Smooth muscle cell (in vitro differentiated cells): ENCODE measurements around the gene SORBS1. TPM values are rescaled to one million over a fixed set of nuclear protein-coding genes. Genes with fewer than 3 reads are reported as not detected.

Experiments
- DNase-seq: peaks from one replicate; lab custom pipeline; 2025; ENCODE audit not compliant: unreplicated experiment; lab: John Stamatoyannopoulos, UW
- H2AFZ ChIP-seq: fragments of 200-600 bp; sonication (generic); 2 replicates; pipeline ENCODE4 v1.6.0; 2016; ENCODE audit warnings: antibody characterized with exemption, low read depth, mild to moderate bottlenecking
- H3F3A ChIP-seq: fragments of 200-600 bp; sonication (generic); 2 replicates; pipeline ENCODE4 v1.6.0; 2017; ENCODE audit warnings: antibody characterized with exemption, low read depth
- H3K27ac ChIP-seq: fragments of 200-600 bp; sonication (generic); 2 replicates; pipeline ENCODE4 v1.5.1; 2016; ENCODE audit warnings: low read depth, mild to moderate bottlenecking
- H3K27me3 ChIP-seq: fragments of 200-600 bp; sonication (generic); 2 replicates; pipeline ENCODE4 v1.6.1; 2016; ENCODE audit warnings: low read depth, mild to moderate bottlenecking
- H3K36me3 ChIP-seq: fragments of 200-600 bp; sonication (generic); 2 replicates; pipeline ENCODE4 v1.5.1; 2016; ENCODE audit warnings: low read depth
- H3K4me1 ChIP-seq: fragments of 200-600 bp; sonication (generic); 2 replicates; pipeline ENCODE4 v1.5.1; 2016; ENCODE audit warnings: low read depth
- H3K4me2 ChIP-seq: fragments of 200-600 bp; sonication (generic); 2 replicates; pipeline ENCODE4 v1.6.0; 2016; ENCODE audit warnings: mild to moderate bottlenecking
- H3K4me3 ChIP-seq: fragments of 200-600 bp; sonication (generic); 2 replicates; pipeline ENCODE4 v1.5.1; 2016; ENCODE audit warnings: mild to moderate bottlenecking
- H3K79me2 ChIP-seq: fragments of 200-600 bp; sonication (generic); 2 replicates; pipeline ENCODE4 v1.6.0; 2016; ENCODE audit warnings: low read depth, mild to moderate bottlenecking
- H3K9ac ChIP-seq: fragments of 200-600 bp; sonication (generic); 2 replicates; pipeline ENCODE4 v1.6.0; 2016; ENCODE audit warnings: low read depth
- H3K9me3 ChIP-seq: fragments of 200-600 bp; sonication (generic); replicated peaks from 2 replicates; pipeline ENCODE4 v1.5.1; 2016; ENCODE audit warnings: low read depth
- H4K20me1 ChIP-seq: fragments of 200-600 bp; sonication (generic); 2 replicates; pipeline ENCODE4 v1.6.0; 2016; ENCODE audit warnings: low read depth
- WGBS: methylation state at CpG from one replicate; pipeline ENCODE4 v1.1.7; 2016; ENCODE audit warnings: low lambda C conversion rate; 5-methylcytosine and 5-hydroxymethylcytosine counted together
- polyA plus RNA-seq: library from polyadenylated mRNA; unstranded; fragments of >200 nt; fragmentation: Nextera tagmentation; extraction: Ambion mirVana; gene quantifications from 2 replicates; pipeline ENCODE4 v1.2.1, GENCODE V29; 2016
- total RNA-seq: library from RNA; depleted of rRNA; stranded (reverse); fragments of >200 nt; gene quantifications from 2 replicates; pipeline ENCODE4 v1.2.3, GENCODE V29; 2014
- TF ChIP-seq, protein P1 (sequence below): fragments of 200-600 bp; sonication (generic); IDR thresholded peaks from 2 replicates; pipeline ENCODE4 v1.5.1; 2017; ENCODE audit warnings: borderline replicate concordance, mild to moderate bottlenecking, antibody characterized with exemption; ENCODE audit not compliant: insufficient read depth, poor library complexity, severe bottlenecking

Gene SORBS1
- total and polyA plus RNA-seq, 2 experiments from 2014 or later, result 14.6 to 21.0 TPM

DNA sequence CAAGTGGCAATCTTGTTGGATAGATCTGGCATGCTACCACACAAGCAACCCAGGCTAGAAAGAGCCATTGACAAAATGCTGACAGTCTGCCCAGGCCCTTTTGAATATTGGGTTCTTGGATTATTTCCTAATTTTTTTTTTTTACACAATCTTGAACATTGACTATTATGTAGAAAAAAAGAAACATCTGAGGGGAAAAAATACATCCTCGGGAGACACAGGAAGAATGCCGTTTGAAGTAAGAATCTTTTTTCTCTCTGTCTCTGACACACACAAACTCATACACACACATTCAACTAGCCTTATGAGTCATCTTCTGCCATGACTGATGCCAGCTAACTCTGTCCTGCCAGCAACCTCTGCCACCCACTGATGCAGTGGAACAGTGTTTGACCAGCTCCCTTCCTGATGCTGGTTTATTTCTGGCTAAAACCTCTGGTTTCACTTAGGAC is 47.2 kb downstream of the SORBS1 start:
- Histone ChIP-seq H2AFZ (no peak overlapping the region), H3K9me3 (no peaks in the 10 kb centered on the region), H3K27ac (peak overlapping the region; percentile 24), H4K20me1 (no peaks in the 10 kb centered on the region), H3K36me3 (no peaks in the 10 kb centered on the region), H3F3A (peaks cover 6% of the 10 kb centered on the region), H3K4me1 (peaks cover 9% of the 10 kb centered on the region), H3K9ac (no peak overlapping the region), H3K27me3 (no peaks in the 10 kb centered on the region), H3K79me2 (peaks cover 29% of the 10 kb centered on the region), H3K4me3 (no peak overlapping the region), H3K4me2 (no peak overlapping the region)
- WGBS, result 22% methylated on average over 2 of the region's 2 CpGs
- DNase-seq, result no peak
- TF ChIP-seq, protein P1, sequence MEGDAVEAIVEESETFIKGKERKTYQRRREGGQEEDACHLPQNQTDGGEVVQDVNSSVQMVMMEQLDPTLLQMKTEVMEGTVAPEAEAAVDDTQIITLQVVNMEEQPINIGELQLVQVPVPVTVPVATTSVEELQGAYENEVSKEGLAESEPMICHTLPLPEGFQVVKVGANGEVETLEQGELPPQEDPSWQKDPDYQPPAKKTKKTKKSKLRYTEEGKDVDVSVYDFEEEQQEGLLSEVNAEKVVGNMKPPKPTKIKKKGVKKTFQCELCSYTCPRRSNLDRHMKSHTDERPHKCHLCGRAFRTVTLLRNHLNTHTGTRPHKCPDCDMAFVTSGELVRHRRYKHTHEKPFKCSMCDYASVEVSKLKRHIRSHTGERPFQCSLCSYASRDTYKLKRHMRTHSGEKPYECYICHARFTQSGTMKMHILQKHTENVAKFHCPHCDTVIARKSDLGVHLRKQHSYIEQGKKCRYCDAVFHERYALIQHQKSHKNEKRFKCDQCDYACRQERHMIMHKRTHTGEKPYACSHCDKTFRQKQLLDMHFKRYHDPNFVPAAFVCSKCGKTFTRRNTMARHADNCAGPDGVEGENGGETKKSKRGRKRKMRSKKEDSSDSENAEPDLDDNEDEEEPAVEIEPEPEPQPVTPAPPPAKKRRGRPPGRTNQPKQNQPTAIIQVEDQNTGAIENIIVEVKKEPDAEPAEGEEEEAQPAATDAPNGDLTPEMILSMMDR, result no peak

DNA sequence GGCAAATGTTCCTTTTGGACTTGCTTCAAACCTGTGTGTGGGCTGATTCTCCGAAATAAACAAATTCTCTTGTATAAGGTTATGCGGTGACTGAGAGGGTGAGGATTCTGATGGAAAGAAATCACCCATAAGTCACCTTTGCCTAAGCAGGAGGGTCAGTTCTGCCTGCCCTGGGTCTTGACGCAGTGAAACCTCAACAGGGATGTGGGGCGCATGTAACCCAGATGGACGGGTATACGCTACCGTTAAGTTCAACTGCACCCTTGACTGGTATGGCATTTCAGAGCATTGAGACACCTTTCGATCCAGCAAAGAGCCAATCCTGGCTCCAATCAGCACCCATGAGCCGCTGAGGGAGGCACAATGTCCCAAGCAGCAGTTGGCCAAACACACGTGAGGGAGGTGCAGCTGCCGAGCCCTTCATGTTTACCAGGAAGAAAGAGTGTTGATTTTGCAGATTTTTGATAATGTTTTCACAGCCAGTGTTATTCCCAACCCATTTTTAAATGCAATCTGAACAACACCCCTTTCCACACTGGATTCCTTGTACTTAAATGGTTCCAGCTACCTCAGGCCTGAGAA is 48.1 kb downstream of the SORBS1 start:
- TF ChIP-seq, protein P1, result no peak
- no peaks in the 10 kb centered on the region for H4K20me1 ChIP-seq
- H3F3A ChIP-seq, result peaks cover 11% of the 10 kb centered on the region
- DNase-seq, result no peak
- WGBS, result 92% methylated on average over 11 of the region's 11 CpGs
- no peak overlapping the region for H3K4me2 ChIP-seq
- H3K36me3 ChIP-seq, result no peaks in the 10 kb centered on the region
- H3K4me3 ChIP-seq, result no peak overlapping the region
- H3K4me1 ChIP-seq, result peaks cover 15% of the 10 kb centered on the region
- no peak overlapping the region for H3K9ac ChIP-seq
- peaks cover 29% of the 10 kb centered on the region for H3K79me2 ChIP-seq
- H3K27ac ChIP-seq, result peak overlapping the region; percentile 24
- no peaks in the 10 kb centered on the region for H3K27me3 ChIP-seq
- H3K9me3 ChIP-seq, result no peaks in the 10 kb centered on the region
- H2AFZ ChIP-seq, result no peak overlapping the region

DNA sequence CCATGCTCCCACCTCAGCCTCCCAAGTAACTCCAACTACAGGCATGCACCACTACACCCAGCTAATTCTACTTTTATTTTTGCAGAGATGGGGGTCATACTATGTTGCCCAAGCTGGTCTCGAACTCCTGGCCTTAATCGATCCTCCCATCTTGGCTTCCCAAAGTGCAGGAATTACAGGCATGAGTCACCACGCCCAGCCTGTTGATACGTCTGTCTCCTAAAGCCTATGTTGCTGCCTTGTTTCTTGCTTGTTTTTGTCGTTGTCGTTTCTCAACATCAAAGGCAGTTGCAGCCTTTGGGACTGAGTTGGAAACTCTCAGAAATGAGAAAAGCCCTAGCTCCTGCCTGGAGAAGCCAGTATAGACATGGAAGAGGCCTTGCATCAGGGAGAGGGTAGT is 49.9 kb downstream of the SORBS1 start:
- Histone ChIP-seq H3K9ac (no peak overlapping the region), H3K4me2 (peak overlapping the region; percentile 1), H2AFZ (no peak overlapping the region), H3K4me1 (peaks cover 14% of the 10 kb centered on the region), H3K9me3 (no peaks in the 10 kb centered on the region), H3K27ac (no peak overlapping the region), H4K20me1 (no peaks in the 10 kb centered on the region), H3K27me3 (no peaks in the 10 kb centered on the region), H3F3A (peaks cover 7% of the 10 kb centered on the region), H3K36me3 (no peaks in the 10 kb centered on the region), H3K4me3 (no peak overlapping the region), H3K79me2 (peaks cover 32% of the 10 kb centered on the region)
- WGBS, result 30% methylated on average over 6 of the region's 6 CpGs
- no peak for DNase-seq
- TF ChIP-seq, protein P1, result no peak

DNA sequence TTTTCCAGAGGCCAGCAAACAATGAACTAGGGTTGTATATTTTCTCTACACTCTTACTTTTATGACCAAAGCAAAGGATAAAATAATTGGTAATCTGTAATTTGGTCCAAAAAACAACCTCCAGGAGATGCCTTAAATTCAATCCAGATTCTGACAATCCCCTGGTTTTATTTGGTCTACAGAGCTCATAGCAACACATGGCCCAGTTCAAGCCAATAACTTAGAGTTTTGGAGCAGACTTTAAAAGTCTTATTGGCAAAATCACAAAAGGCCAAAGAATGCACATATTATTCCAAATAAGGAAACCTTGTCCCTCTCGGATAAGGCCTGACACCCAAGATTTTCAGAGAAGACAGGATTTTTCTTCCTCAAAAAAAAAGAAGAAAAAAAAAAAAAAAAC is 51.9 kb downstream of the SORBS1 start:
- Histone ChIP-seq H3K79me2 (peaks cover 43% of the 10 kb centered on the region), H3K27ac (peak overlapping the region; percentile 85), H3K9me3 (no peaks in the 10 kb centered on the region), H4K20me1 (no peaks in the 10 kb centered on the region), H3K4me3 (no peak overlapping the region), H3K4me1 (peaks cover 30% of the 10 kb centered on the region), H3K27me3 (no peaks in the 10 kb centered on the region), H3K9ac (no peak overlapping the region), H3K4me2 (peak overlapping the region; percentile 75), H2AFZ (no peak overlapping the region), H3K36me3 (no peaks in the 10 kb centered on the region), H3F3A (peaks cover 7% of the 10 kb centered on the region)
- DNase-seq, result no peak
- TF ChIP-seq, protein P1, result no peak
- 38% methylated on average over 1 of the region's 1 CpG for WGBS
